HG03060 (cell line): Measurements from ENCODE around the gene PTGER3.

Experiments used
- ATAC-seq: cut with Tn5 transposase; IDR thresholded peaks from one replicate; pipeline ENCODE4 v1.9.1; 2021; ENCODE audit warnings: low read depth, moderate number of reproducible peaks; ENCODE audit not compliant: unreplicated experiment

PTGER3 gene

DNA sequence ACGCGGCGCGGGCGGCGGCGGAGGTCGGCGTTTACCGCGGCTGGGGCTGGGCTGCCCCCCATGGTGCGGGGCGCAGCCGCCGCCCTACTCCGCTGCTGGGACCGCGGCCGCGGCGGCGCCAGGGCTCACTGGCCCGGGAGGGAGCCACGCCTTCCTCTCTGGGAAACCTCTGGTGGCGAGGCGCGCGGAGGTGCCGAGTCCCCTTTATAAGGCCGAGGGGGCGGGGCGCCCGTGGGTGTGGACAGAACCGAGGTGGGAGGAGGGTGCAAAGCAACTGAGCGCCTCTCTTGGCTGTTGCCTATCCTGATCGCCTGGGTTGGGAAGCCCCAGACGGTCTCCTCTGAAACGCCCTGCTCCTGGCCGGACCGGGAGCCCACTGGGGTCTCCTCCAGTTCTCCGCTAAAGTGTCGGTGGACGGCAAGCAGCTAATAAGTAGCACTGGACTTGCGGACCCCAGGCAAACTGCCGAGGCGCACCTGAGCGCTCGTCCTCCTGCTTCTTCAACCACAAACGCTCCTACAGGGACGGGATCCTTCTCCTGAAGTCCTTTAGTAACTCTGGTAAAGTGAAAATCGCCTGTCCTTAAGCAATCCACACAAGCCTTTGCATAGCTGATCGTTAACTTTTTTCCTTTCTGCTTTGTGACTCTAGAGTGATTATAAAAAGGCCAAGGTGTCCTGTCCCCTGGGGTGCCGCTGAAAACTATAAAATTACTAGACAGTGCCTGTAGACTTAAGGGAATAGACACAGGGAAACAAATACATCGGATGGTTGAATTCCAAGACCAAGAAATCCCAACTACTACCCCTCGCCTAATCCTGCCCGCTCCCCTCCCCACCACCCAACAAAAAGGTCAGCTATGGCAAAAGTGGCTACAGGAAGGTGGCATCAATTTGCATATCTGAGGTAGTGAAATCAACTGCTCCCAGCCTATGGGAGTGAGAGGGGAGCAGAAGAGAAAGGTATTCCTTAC, at the start of gene PTGER3:
PTGER3 (minus strand) TSS at position 182 of the 973 bp plus-strand sequence. CDS start 239 bp downstream, outside the sequence.
- ATAC-seq = no peak

DNA sequence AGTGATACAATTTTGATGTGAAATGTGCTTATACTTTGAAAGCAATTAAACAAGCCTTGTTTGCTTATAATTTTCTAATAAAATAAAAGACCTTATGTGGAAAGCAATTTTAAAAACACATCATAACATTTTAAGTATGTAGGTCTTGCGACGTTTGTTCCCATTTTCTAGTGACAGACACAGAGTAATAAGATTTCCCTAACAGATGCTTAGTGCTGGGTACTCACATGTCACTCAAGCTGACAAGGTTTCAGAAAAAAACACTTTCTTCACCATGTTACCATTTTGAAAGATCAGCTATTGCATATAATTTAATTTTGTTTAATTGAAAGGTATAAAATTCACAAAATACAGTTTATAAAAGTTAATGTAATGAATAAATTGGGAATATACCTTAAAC, 47.3 kb upstream of the PTGER3 start:
- ATAC-seq = no peak

DNA sequence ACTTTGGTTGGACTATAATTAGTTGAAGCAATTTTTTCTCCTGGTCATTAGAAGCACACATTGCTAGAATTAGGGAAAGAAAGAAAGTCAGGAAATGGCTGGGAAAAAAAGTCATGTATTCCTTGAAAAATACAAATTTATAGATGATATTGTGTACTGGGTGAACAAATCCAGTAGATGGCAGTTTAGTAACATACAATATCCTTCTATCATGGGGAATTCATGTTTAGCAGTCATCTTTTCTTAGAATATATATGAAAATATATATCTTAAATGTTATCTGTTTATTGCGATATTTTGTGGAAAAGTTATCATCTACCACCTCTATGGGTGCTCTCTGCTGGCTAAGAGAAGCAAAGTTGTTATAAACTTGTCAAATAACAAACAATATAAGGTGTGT, 46.3 kb upstream of the PTGER3 start:
- no peak for ATAC-seq

DNA sequence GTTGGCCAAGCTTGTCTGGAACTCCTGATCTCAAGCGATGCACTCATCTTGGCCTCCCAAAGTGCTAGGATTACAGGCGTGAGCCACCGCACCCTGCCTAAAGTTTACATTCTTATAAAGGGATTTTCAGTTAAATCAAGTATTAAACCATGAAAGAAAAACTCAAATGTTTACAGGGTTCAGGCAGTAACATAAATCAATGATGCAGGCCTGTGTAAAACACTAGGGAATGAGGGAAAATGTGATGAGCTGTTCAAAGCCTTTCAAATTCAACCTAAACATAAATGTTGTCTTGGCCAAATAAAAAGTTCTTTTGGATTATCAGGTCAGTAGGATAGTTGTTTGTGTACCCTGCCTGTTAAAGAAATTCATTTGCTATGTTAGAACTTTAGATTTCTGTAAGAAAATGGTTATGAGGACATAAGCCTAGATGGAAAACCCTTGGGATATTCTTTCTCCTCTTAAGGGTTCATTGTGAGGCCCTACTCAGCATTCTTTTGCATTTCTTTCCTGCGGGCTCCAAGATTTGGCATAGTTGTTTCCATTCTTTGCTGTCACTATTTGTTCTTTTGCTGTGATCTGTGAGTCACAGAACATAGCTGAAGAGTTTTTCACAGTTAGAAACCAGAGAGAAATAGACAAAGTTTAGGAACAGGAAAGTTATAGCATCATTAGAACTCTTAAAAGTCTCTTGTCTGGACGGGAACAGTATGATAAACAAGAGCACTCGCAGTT, 42.1 kb upstream of the PTGER3 start:
- ATAC-seq = no peak

DNA sequence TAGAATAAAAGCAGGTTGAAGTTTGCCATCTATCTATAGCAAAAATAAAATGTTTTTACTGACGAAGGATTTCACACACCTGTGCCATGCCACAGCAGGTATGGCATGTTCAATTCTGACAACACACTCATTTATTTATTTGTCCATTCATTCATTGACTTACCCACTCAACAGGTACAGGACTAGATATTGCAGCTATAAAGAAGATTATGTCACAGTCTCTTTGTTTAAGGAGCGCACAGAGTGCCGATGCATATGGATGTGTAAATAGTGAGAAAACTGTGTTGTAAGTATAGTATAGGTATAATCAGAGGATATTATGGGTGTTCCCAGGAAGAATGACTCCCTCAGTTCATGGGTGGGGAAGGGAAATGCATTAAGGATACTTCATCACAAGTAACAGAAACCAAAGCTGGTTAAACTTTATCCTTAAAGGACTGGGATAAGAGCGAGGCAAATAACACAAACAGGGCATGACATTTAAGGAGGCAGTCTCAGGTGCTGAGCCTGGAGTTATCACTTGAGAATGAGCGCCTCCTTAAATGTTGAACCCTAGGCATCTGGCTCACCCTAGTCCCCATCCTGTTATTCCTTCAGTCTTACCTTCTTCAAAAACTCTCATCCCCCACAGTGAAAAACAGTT, 41.1 kb upstream of the PTGER3 start:
- ATAC-seq = no peak

DNA sequence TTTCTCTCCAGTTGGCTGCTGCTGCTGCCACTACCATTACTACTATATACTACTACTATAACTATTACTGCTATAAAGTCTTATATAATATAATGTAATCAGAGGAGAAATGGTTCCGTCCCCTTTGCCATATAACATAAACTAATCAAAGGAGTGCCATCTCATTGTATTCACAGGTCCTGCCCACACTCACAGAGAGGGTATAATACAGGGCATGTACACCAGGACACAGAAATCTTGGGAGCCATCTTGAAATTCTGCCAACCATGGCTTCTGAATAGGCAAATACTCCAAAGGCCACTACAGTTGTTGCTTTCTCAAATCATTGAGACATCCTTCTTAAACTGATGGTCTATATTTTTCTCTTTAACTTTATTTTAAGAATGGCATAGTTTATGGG, 40.1 kb upstream of the PTGER3 start:
- no peak for ATAC-seq

DNA sequence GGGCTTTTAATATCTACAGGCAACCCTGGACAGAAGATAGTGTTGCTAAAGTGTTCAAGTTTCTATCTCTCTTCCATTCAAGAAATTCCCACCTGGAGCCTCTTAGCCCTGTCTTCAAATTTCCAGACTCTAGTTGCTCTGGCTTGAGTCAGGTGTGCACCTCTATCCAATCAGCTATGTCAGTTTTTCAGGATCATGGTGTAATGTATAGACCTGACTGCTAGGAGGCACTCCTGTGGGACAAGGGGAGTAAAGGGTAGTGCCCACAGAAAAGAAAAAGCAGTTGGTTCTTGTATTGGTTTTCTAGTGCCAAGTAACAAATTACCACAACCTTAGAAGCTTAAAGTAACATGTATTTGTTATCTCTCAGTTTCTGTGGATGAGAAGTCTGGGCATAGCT, 39.4 kb upstream of the PTGER3 start:
- ATAC-seq = no peak

DNA sequence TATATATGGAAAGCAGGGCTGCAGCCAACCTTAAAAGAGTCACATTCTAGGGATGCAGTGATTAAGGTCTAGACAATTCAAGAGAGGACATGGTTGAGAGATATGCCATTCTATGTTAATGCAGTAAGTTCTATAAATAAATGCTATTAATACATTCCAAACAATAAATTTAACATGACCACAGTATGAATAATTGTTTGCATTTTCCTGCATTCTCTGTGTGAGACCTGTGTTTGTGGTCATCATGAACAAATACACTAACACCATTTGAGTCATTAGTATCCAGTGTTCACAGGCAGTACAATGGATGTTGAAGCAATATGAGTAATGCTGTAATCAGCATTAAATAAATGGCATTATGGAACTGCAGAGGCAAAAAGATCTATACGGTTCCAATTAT, 38.7 kb upstream of the PTGER3 start:
- no peak for ATAC-seq

DNA sequence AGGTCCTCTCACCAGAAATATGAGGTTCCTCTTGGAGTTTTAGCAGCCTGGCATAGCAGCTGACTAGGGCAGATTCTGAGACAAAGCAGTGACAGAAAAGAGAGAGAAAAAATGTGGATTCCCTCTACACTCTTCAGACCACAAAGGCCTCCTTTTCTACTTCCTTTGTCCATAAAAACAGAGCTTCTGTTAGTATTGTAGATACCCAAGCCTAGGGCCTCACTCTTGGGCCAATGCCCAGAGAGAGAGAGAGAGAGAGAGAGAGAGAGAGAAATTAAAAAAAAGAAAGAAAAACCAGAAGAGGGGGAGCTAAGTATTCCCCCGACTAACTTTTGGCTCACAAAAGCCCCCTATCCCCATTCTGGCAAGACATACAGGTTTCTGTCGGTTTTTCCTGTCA, 35.7 kb upstream of the PTGER3 start:
- no peak for ATAC-seq

DNA sequence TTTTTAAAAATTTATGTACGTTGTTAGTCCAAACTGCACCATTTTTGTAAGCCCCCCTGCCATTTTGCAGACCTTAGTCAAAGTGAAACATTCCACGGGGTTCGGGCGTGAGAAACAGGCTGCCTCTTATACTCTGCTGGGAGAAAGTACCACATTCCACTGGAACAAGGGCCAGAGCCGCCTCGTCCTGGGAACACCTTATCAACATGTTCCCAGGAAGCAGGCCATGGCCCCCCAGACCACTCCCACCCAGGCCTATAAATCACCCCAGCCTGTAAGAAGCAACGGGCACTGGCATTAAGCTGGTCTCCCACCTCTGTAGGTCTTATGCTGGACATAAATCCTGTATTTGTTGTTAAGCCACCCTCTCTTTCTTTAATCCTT, 34.1 kb upstream of the PTGER3 start:
- ATAC-seq = no peak

DNA sequence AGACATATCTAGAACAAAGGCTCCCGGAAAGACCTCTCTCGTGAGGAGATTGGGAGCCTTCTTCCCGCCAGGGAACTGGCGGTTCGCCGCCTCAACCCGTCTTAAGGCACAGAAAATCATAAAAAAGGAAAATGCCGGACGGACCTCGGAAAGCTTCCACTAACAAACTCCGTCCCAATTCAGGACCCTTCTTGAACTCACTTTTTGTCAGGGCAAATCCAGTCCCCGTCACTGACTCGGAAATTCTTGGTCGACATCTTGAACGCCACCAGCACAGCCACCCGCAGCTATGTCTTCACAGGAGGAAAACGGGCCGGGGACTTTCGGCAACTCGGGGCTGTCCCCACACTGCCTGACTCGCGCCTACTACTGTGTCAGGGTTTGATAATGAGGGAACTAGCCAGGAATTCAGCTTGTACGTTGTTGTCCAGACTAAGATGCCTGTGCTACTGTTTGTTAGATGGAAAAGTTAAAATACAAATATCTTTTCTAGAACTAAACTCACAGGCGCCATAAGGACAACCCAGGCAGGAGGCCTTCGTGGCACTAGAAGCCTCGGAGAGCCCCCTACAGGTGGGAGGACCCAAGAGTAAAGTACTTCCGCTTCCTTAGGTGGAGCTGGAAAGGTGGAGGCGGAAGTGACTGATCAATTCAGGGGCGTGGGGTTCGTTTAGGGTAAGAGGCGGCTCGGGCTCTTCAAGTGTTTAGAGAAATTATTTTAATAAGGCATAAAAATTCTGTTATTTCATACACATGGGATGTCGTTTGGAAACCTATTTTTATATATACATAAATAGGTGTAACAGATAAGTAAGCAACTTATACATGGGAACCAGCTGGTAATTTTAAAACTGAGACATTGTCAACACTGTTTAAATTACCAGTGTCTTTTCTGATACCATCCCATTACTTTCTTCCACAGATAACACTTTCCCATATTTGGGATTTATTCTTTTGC, 33.4 kb upstream of the PTGER3 start, which contains the start of gene ZRANB2:
ZRANB2 (minus strand) TSS at position 297 of the 958 bp plus-strand sequence; CDS start at position 257, 40 bp downstream.
- ATAC-seq = peak; percentile 98

DNA sequence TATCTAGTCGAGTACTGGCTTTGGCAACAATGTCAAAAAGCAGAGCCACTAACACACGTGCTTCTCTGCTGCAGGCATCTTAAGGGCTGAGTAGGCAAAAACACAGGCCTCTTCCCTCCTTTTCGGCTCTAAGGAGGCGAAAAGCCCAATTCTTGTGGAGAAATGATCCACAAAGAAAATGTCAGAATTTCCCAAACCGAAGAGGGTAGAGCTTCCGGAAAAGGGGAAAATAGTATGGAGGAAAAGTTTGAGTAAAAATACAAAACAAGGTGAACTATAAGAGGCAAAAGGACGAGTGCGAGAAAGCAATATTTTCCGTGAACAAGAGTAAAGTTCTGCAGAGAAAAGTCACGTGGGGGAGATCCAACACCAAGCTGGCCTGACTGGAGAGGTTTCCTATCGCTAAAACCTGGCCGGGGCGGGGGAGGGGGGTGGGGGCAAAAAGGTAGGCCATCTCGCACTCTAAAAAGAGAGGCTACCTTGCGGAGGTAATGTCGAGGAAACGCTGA, 32.7 kb upstream of the PTGER3 start:
- no peak for ATAC-seq

DNA sequence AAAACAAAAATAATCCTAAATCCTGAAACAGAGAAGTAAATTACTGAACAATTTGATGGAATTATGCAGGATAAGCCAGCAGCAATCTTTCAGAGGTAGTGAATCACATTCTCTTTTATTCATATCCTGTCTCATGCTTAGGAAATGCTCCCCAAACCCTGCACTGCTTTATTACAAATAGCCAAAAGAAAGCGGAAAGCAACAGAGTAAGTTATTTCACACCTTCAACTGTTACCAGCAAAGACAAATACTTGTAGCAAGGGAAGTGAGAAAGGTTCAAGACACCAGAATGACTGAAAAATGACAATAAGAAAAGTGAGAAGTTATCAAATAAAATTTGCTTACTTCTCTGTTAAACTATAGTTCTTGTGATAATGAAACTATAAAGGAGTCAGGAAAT, 27.1 kb upstream of the PTGER3 start:
- no peak for ATAC-seq

DNA sequence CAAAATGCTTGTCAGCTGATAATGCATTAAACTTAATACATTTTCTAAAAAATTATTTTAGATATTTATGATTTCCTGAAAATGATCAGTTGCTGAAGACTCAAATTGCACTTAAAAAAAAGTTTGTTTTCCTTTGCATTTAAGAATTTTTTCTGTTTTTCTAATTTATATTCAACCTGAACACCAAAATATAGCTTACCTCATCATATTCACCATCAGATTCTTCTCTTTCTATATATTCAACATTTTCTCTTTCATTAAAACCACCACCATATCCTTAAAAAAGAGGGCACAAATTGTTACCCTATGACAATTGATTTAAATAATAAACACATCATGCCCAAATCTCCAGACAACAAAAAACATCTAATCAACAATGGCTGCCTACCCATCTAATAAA, 24.7 kb upstream of the PTGER3 start:
- ATAC-seq = no peak

DNA sequence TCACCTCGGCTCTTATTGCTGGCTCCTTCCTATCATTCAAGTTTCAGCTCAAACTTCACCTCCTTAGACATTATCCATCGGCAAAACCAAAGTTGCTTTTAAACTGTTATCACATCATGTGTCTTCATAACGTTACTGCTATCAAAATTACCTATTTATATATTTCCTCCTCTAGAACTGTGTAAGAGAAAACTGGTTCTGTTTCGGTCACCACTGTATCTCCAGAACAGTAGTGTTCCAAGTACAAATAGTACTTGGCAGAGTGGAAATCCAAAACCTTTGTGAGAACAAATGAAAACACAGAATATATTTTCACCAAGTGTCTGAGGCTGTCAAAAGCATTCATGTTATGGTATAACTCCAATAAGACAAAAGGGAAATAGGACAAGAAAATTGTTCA, 24.1 kb upstream of the PTGER3 start:
- no peak for ATAC-seq

DNA sequence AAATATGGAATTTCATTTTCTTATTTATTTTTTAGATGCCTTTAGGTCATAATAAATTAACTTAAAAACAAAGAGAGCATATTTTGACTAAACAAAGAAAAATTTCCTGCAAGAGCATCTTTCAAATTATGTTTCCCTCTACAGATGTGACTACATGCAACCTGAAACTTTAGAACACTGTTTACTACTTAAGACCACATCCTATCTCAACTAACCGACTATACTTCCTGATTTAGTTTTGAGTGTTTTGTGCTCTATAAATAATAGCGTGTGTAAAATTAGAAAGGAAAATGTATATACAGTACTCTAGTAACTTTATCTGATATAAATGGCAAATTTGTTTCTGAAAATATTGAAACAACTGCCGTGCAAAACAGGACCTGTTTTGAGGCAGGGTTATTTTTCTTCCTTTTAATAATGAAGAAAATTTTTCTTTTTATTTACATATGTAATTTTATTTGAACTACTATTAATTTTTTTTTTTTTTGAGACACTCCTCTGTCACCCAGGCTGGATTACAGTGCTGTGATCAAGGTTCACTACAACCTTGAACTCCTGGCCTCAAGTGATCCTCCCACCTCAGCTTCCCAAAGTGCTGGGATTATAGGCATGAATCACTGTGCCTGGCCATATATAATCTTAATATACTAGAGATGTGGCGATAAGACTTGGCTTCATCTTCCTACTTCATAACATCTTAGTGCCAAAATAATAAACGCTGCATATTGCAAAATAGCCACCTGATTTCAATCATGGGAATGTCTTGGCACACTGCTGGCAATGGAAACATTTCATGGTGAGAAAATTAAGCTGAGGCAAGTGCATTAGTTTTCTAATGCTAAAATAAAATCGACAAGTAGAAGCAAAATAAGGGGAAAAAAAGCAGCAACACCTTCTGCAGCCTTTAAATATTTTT, 21.0 kb upstream of the PTGER3 start:
- ATAC-seq = peak; percentile 86

DNA sequence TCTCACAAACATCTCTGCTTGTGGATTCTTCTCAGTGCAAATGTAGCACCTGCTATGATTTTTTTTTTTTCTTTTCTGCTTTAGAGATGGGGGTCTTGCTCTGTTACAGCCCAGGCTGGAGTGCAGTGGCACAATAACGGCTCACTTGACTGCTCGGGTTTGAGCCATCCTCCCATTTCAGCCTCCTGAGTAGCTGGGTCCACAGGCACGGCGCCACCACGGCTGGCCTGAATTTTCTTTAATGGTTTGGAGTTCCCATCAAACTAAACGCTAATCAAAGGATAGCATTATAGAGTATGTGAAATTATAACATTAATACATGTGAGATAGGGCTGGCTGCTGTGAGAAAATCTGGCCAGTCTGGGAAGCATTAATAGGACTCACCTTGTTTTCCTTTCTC, 7.2 kb upstream of the PTGER3 start:
- ATAC-seq = no peak

DNA sequence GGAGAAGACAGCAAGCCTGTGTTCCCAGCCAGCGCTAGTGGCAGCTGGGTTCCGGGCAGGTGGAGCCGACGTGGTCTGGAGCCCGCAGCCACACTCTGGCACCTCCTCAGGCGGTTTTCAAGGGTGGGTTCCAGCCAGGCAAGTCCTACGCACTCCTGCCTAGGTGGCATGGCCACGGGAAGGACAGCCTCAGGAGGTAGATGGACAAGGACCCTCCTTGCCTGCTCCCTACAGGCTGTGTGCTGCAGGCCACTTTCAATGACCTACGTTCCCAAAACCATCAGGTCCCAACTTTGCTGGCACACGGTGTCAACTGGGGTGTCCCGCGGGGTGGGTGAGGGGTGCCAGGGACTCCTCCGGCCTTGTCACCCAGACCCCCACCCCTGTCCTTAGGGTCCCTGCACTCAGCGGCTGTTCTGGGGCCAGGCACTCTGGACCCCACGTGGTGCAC, 6.7 kb upstream of the PTGER3 start:
- no peak for ATAC-seq

DNA sequence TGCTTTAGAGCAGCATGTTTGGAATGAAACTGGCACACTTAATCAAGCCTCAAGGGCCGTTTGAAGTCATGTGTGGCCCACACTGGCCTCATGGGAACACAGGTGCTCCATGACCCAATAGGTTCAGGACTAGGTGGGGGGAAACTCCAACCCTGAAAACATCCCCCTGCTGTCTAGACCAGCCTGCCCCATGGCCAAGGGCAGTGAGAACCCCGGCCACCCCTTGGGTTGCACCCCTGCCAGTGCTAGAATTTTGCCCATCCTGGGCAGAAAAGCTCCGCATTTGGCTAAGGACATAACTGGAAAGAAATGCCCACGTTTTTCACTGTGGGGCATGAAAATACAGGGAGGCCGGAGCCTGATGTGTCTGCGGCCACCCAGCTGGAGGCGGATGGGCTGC, 6.1 kb upstream of the PTGER3 start:
- ATAC-seq = no peak
